Activated naive CD8-positive, alpha-beta T cell treated with anti-CD3 and anti-CD28 coated beads, Interleukin-2, amount 10 ng/mL, durations not matched to agents 7 days and 5 days (primary cell): ENCODE measurements around the gene TEDDM1. TPM values are rescaled to one million over a fixed set of nuclear protein-coding genes. Genes with fewer than 3 reads are reported as not detected.

Experiments used
- ATAC-seq: fragments of 150-1000 bp; cut with Tn5 transposase; one replicate; pipeline ENCODE4 v1.10.0; 2021; ENCODE audit warnings: low read depth, moderate library complexity
- POLR2A ChIA-PET: fragments of 350-600 bp; sonication (Branson Sonifier 250); formaldehyde crosslinking; loops from one replicate; lab custom pipeline; 2021; ENCODE audit warnings: antibody characterized with exemption; lab: Charles Lee
- DNase-seq: peaks from one replicate; pipeline ENCODE4 v3.0.0; 2021
- H3K27ac Mint-ChIP-seq: one replicate; pipeline ENCODE4 v1.8.0; 2022; ENCODE audit warnings: mild to moderate bottlenecking, mixed read lengths
- H3K27me3 Mint-ChIP-seq: one replicate; pipeline ENCODE4 v1.8.0; 2022; ENCODE audit warnings: mild to moderate bottlenecking, moderate library complexity, mixed read lengths
- H3K36me3 Mint-ChIP-seq: one replicate; pipeline ENCODE4 v1.8.0; 2021; ENCODE audit warnings: mild to moderate bottlenecking, mixed read lengths
- H3K4me1 Mint-ChIP-seq: one replicate; pipeline ENCODE4 v1.8.0; 2021; ENCODE audit warnings: mixed read lengths
- H3K4me3 Mint-ChIP-seq: one replicate; pipeline ENCODE4 v1.8.0; 2022; ENCODE audit warnings: mild to moderate bottlenecking, moderate library complexity, mixed read lengths
- H3K9me3 Mint-ChIP-seq: one replicate; pipeline ENCODE4 v1.8.0; 2021; ENCODE audit warnings: mixed read lengths
- total RNA-seq, 2 experiments: library from RNA; stranded (reverse); gene quantifications; one replicate each; pipeline ENCODE4 v1.2.3, GENCODE V29; 2021

The TEDDM1 gene
- total RNA-seq, 2 experiments from 2014 or later, result not detected

GRCh38 chr1:182426442-182427430 is 26.3 kb upstream of the TEDDM1 start:
- no peaks in the 10 kb centered on the region for H3K9me3 Mint-ChIP-seq
- no peaks in the 10 kb centered on the region for H3K36me3 Mint-ChIP-seq
- ATAC-seq (no peak), DNase-seq (no peak)
- POLR2A ChIA-PET, result no interaction called here
- H3K27ac Mint-ChIP-seq, result no peak overlapping the region
- H3K27me3 Mint-ChIP-seq, result peaks cover 9% of the 10 kb centered on the region
- H3K4me1 Mint-ChIP-seq, result peaks cover 10% of the 10 kb centered on the region
- no peak overlapping the region for H3K4me3 Mint-ChIP-seq

- Mint-ChIP-seq H3K27ac (no peak overlapping the region), H3K9me3 (no peaks in the 10 kb centered on the region), H3K27me3 (peaks cover 21% of the 10 kb centered on the region), H3K4me3 (no peak overlapping the region), H3K36me3 (no peaks in the 10 kb centered on the region), H3K4me1 (peaks cover 1% of the 10 kb centered on the region)
- ATAC-seq (no peak), DNase-seq (no peak)
- POLR2A ChIA-PET, result no interaction called here
Measured at GRCh38 chr1:182415789-182416188, 15.3 kb upstream of the TEDDM1 start.

GRCh38 chr1:182413969-182414368 is 13.5 kb upstream of the TEDDM1 start:
- Mint-ChIP-seq H3K27ac (no peak overlapping the region), H3K4me1 (peaks cover 1% of the 10 kb centered on the region), H3K27me3 (peaks cover 22% of the 10 kb centered on the region), H3K4me3 (no peak overlapping the region), H3K36me3 (no peaks in the 10 kb centered on the region), H3K9me3 (no peaks in the 10 kb centered on the region)
- no peak for DNase-seq
- POLR2A ChIA-PET, result no interaction called here
- ATAC-seq, result no peak

- POLR2A ChIA-PET, result no interaction called here
- ATAC-seq, result no peak
Measured at GRCh38 chr1:182413486-182413885, 13.0 kb upstream of the TEDDM1 start.

GRCh38 chr1:182410620-182411273 is 10.3 kb upstream of the TEDDM1 start:
- no peak overlapping the region for H3K4me3 Mint-ChIP-seq
- peaks cover under 1% of the 10 kb centered on the region for H3K9me3 Mint-ChIP-seq
- ATAC-seq, result no peak
- DNase-seq, result no peak
- no peaks in the 10 kb centered on the region for H3K36me3 Mint-ChIP-seq
- no peak overlapping the region for H3K27ac Mint-ChIP-seq
- H3K27me3 Mint-ChIP-seq, result peaks cover 28% of the 10 kb centered on the region
- POLR2A ChIA-PET, result no interaction called here
- no peaks in the 10 kb centered on the region for H3K4me1 Mint-ChIP-seq

More at GRCh38 chr1:182413486-182413885, 13.0 kb upstream of the TEDDM1 start:
- Mint-ChIP-seq H3K4me3 (no peak overlapping the region), H3K9me3 (no peaks in the 10 kb centered on the region), H3K27me3 (peaks cover 22% of the 10 kb centered on the region), H3K36me3 (no peaks in the 10 kb centered on the region), H3K4me1 (peaks cover 1% of the 10 kb centered on the region), H3K27ac (no peak overlapping the region)
- DNase-seq, result no peak

- DNase-seq (no peak), ATAC-seq (no peak)
- POLR2A ChIA-PET, result no interaction called here
- Mint-ChIP-seq H3K27ac (no peak overlapping the region), H3K4me3 (no peak overlapping the region), H3K4me1 (no peaks in the 10 kb centered on the region), H3K36me3 (no peaks in the 10 kb centered on the region), H3K27me3 (peaks cover 23% of the 10 kb centered on the region), H3K9me3 (peaks cover 6% of the 10 kb centered on the region)
Measured at GRCh38 chr1:182410138-182410537, 9.7 kb upstream of the TEDDM1 start.

- H3K9me3 Mint-ChIP-seq, result peaks cover 6% of the 10 kb centered on the region
- ATAC-seq (no peak), DNase-seq (no peak)
- no peak overlapping the region for H3K27ac Mint-ChIP-seq
- no peak overlapping the region for H3K4me3 Mint-ChIP-seq
- H3K27me3 Mint-ChIP-seq, result peaks cover 23% of the 10 kb centered on the region
- H3K36me3 Mint-ChIP-seq, result no peaks in the 10 kb centered on the region
- POLR2A ChIA-PET, result no interaction called here
- no peaks in the 10 kb centered on the region for H3K4me1 Mint-ChIP-seq
Measured at GRCh38 chr1:182408435-182409075, 8.1 kb upstream of the TEDDM1 start.

- H3K27ac Mint-ChIP-seq, result no peak overlapping the region
- no peaks in the 10 kb centered on the region for H3K36me3 Mint-ChIP-seq
- DNase-seq, result no peak
- peaks cover 6% of the 10 kb centered on the region for H3K9me3 Mint-ChIP-seq
- H3K4me3 Mint-ChIP-seq, result no peak overlapping the region
- ATAC-seq, result no peak
- POLR2A ChIA-PET, result no interaction called here
- H3K4me1 Mint-ChIP-seq, result no peaks in the 10 kb centered on the region
- H3K27me3 Mint-ChIP-seq, result peaks cover 23% of the 10 kb centered on the region
Measured at GRCh38 chr1:182407724-182408123, 7.3 kb upstream of the TEDDM1 start.

GRCh38 chr1:182406012-182406411 is 5.5 kb upstream of the TEDDM1 start:
- no peak for DNase-seq
- H3K4me3 Mint-ChIP-seq, result no peak overlapping the region
- no peak for ATAC-seq
- H3K4me1 Mint-ChIP-seq, result no peaks in the 10 kb centered on the region
- H3K27ac Mint-ChIP-seq, result no peak overlapping the region
- POLR2A ChIA-PET, result no interaction called here
- H3K27me3 Mint-ChIP-seq, result peaks cover 20% of the 10 kb centered on the region
- H3K36me3 Mint-ChIP-seq, result no peaks in the 10 kb centered on the region
- H3K9me3 Mint-ChIP-seq, result peaks cover 6% of the 10 kb centered on the region

- H3K4me1 Mint-ChIP-seq, result no peaks in the 10 kb centered on the region
- no peak overlapping the region for H3K4me3 Mint-ChIP-seq
- POLR2A ChIA-PET, result no interaction called here
- H3K27ac Mint-ChIP-seq, result no peak overlapping the region
- ATAC-seq, result no peak
- no peaks in the 10 kb centered on the region for H3K36me3 Mint-ChIP-seq
- DNase-seq, result no peak
- peaks cover 21% of the 10 kb centered on the region for H3K27me3 Mint-ChIP-seq
- H3K9me3 Mint-ChIP-seq, result peaks cover 6% of the 10 kb centered on the region
Measured at GRCh38 chr1:182405578-182405977, 5.1 kb upstream of the TEDDM1 start.

- ATAC-seq (no peak), DNase-seq (no peak)
- H3K4me3 Mint-ChIP-seq, result no peak overlapping the region
- no peak overlapping the region for H3K27ac Mint-ChIP-seq
- peaks cover 21% of the 10 kb centered on the region for H3K27me3 Mint-ChIP-seq
- POLR2A ChIA-PET, result no interaction called here
- no peaks in the 10 kb centered on the region for H3K4me1 Mint-ChIP-seq
- H3K9me3 Mint-ChIP-seq, result peaks cover 6% of the 10 kb centered on the region
- no peaks in the 10 kb centered on the region for H3K36me3 Mint-ChIP-seq
Measured at GRCh38 chr1:182404781-182405180, 4.3 kb upstream of the TEDDM1 start.

- DNase-seq (no peak), ATAC-seq (no peak)
- peaks cover 32% of the 10 kb centered on the region for H3K27me3 Mint-ChIP-seq
- POLR2A ChIA-PET, result interaction anchor here (1.2 to 1.7 kb wide), 3 partner anchors 253 to 313 kb away, joined by 3 to 7 read pairs (median 5); no protein-coding TSS in a partner anchor
- H3K27ac Mint-ChIP-seq, result no peak overlapping the region
- H3K36me3 Mint-ChIP-seq, result no peaks in the 10 kb centered on the region
- H3K4me3 Mint-ChIP-seq, result no peak overlapping the region
- peaks cover 5% of the 10 kb centered on the region for H3K4me1 Mint-ChIP-seq
- no peaks in the 10 kb centered on the region for H3K9me3 Mint-ChIP-seq
Measured at GRCh38 chr1:182397653-182398393, 2.6 kb downstream of the TEDDM1 start.

- ATAC-seq, result no peak
- Mint-ChIP-seq H3K9me3 (no peaks in the 10 kb centered on the region), H3K4me1 (peaks cover 7% of the 10 kb centered on the region), H3K4me3 (no peak overlapping the region), H3K27me3 (peaks cover 37% of the 10 kb centered on the region), H3K27ac (no peak overlapping the region), H3K36me3 (no peaks in the 10 kb centered on the region)
- DNase-seq, result no peak
- POLR2A ChIA-PET, result interaction anchor here (1.0 kb wide), 1 partner anchor 252 kb away, joined by 4 read pairs; no protein-coding TSS in a partner anchor
Measured at GRCh38 chr1:182395906-182396305, 4.6 kb downstream of the TEDDM1 start.
